Peyer's patch (tissue), 4 donors: ENCODE data around the gene MLX. TPM values are rescaled to one million over a fixed set of nuclear protein-coding genes. Genes with fewer than 3 reads are reported as not detected.
A peak's percentile ranks its signal among the peaks of the same experiment; 100 is the strongest.

Experiments
- DNase-seq, 3 donors: peaks; one replicate each; pipeline ENCODE4 v3.0.0-alpha.2; 2017 to 2019
- H3K27ac ChIP-seq, 4 donors: fragments of 200-600 bp; sonication (generic); one replicate each; pipeline ENCODE4 v1.5.1; 2016 to 2019
- H3K27me3 ChIP-seq, 2 donors: fragments of 200-600 bp; sonication (generic); one replicate each; pipeline ENCODE4 v1.5.1; 2019
- H3K36me3 ChIP-seq, 3 donors: fragments of 200-600 bp; sonication (generic); one replicate each; pipeline ENCODE4 v1.5.1; 2016 to 2019
- H3K4me1 ChIP-seq, 4 donors: fragments of 200-600 bp; sonication (generic); one replicate each; pipeline ENCODE4 v1.5.1; 2016 to 2019
- H3K4me3 ChIP-seq, 4 donors: fragments of 200-600 bp; sonication (generic); 1 replicate in 3 of 4; 2 replicates in 1 of 4; pipeline ENCODE4 v1.5.1; 2016 to 2019; ENCODE audit warnings: mild to moderate bottlenecking in 1 of 4
- H3K9me3 ChIP-seq, 4 donors: fragments of 200-600 bp; sonication (generic); one replicate each; pipeline ENCODE4 v1.5.1; 2016 to 2019; ENCODE audit warnings: mild to moderate bottlenecking in 1 of 4
- CTCF ChIP-seq, 6 experiments: fragments of 450-650 bp in 4 of 6; fragments of 200-600 bp in 2 of 6; sonication (generic) in 1 of 6; IDR thresholded peaks; one replicate each; pipeline ENCODE4 v1.5.1; 2017 to 2019; ENCODE audit warnings: antibody characterized with exemption in 6 of 6, mild to moderate bottlenecking in 3 of 6, moderate library complexity in 1 of 6
- POLR2A ChIP-seq, 2 donors: fragments of 450-650 bp; IDR thresholded peaks; one replicate each; pipeline ENCODE4 v1.5.1; 2017; ENCODE audit warnings: antibody characterized with exemption in 2 of 2, mild to moderate bottlenecking in 2 of 2, moderate library complexity in 2 of 2
- total RNA-seq, 4 donors: library from RNA; depleted of rRNA; stranded (reverse); fragments of >200 nt; gene quantifications; one replicate each; pipeline ENCODE4 v1.1.0, GENCODE V29; 2016

MLX gene
- total RNA-seq, 4 donors from 2014 or later = 65.2 to 180 (median 133) TPM

- Histone ChIP-seq H3K36me3 (peaks cover 0 to 25% (median 0%) of the 10 kb centered on the region in 3 donors), H3K4me3 (no peak overlapping the region), H3K4me1 (peaks cover 0 to 63% (median 15%) of the 10 kb centered on the region in 4 donors), H3K27me3 (no peaks in the 10 kb centered on the region), H3K27ac (peak overlapping the region; percentile 68 to 95 (median 86)), H3K9me3 (no peaks in the 10 kb centered on the region)
- peak; percentile 54 to 87 (median 66) for DNase-seq
- TF ChIP-seq CTCF (IDR thresholded peaks at IDR 0.05) = no peak
- TF ChIP-seq POLR2A (IDR thresholded peaks at IDR 0.05) = no peak
Measured at GRCh38 chr17:42519546-42520491, 47.1 kb upstream of the MLX start.

GRCh38 chr17:42520540-42520951 is 46.4 kb upstream of the MLX start:
- peak in 2 of 6 experiments; percentile 2 to 24 for TF ChIP-seq CTCF (IDR thresholded peaks at IDR 0.05)
- TF ChIP-seq POLR2A (IDR thresholded peaks at IDR 0.05) = no peak
- no peak overlapping the region for H3K4me3 ChIP-seq
- H3K27ac ChIP-seq = peak overlapping the region; percentile 68 to 95 (median 86)
- peaks cover 0 to 63% (median 15%) of the 10 kb centered on the region in 4 donors for H3K4me1 ChIP-seq
- no peak for DNase-seq
- H3K9me3 ChIP-seq = no peaks in the 10 kb centered on the region
- peaks cover 0 to 22% (median 0%) of the 10 kb centered on the region in 3 donors for H3K36me3 ChIP-seq
- H3K27me3 ChIP-seq = no peaks in the 10 kb centered on the region

- DNase-seq = no peak
- H3K27ac ChIP-seq = peak overlapping the region; percentile 68 to 95 (median 86)
- peaks cover 0 to 67% (median 15%) of the 10 kb centered on the region in 4 donors for H3K4me1 ChIP-seq
- peaks cover 0 to 22% (median 0%) of the 10 kb centered on the region in 3 donors for H3K36me3 ChIP-seq
- H3K27me3 ChIP-seq = no peaks in the 10 kb centered on the region
- no peak overlapping the region for H3K4me3 ChIP-seq
- TF ChIP-seq POLR2A (IDR thresholded peaks at IDR 0.05) (no peak), CTCF (IDR thresholded peaks at IDR 0.05) (no peak)
- H3K9me3 ChIP-seq = no peaks in the 10 kb centered on the region
Measured at GRCh38 chr17:42521036-42521435, 45.9 kb upstream of the MLX start.

DNA sequence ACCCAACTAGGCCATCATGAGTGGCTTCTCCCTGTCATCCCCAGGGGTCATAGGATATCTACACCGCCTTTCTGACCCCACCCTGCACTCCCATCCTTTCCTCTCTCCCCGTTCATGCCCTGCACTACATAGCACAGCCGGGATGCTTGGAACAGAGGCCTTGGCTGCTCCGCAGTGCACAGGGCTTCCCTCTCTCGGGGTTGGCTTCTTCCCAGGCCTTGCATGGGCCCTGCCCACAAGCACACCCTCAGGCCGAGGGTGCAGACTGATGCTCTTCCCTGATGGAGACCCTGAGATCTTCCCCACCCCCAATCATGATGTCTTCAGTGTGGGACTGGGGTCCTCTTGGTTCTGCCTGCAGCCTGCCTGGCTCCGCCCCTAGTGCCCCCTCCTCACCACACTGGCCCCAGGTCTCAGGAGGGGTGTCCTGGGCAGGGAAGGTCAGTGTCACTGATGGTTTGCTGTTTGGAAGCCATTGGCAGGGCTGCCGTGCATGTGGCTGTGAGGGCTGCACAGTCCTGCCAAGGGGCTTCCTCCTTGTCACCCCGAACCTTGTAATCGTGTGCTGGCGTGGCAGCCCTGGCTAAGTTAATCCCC is 45.1 kb upstream of the MLX start:
- peak overlapping the region; percentile 68 to 95 (median 86) for H3K27ac ChIP-seq
- H3K4me3 ChIP-seq = no peak overlapping the region
- H3K36me3 ChIP-seq = peaks cover 0 to 16% (median 0%) of the 10 kb centered on the region in 3 donors
- no peak for DNase-seq
- no peaks in the 10 kb centered on the region for H3K27me3 ChIP-seq
- H3K4me1 ChIP-seq = peaks cover 0 to 74% (median 18%) of the 10 kb centered on the region in 4 donors
- no peak for TF ChIP-seq CTCF (IDR thresholded peaks at IDR 0.05)
- H3K9me3 ChIP-seq = no peaks in the 10 kb centered on the region

GRCh38 chr17:42522263-42522790 is 44.6 kb upstream of the MLX start:
- TF ChIP-seq POLR2A (IDR thresholded peaks at IDR 0.05) (no peak), CTCF (IDR thresholded peaks at IDR 0.05) (no peak)
- H3K4me1 ChIP-seq = peaks cover 0 to 74% (median 18%) of the 10 kb centered on the region in 4 donors

More at GRCh38 chr17:42522263-42522790, 44.6 kb upstream of the MLX start:
- Histone ChIP-seq H3K27me3 (no peaks in the 10 kb centered on the region), H3K27ac (peak overlapping the region; percentile 68 to 95 (median 86)), H3K4me3 (no peak overlapping the region), H3K36me3 (peaks cover 0 to 15% (median 0%) of the 10 kb centered on the region in 3 donors), H3K9me3 (no peaks in the 10 kb centered on the region)
- DNase-seq = no peak
